ENCODE measurements around the gene RRP36.

DNA sequence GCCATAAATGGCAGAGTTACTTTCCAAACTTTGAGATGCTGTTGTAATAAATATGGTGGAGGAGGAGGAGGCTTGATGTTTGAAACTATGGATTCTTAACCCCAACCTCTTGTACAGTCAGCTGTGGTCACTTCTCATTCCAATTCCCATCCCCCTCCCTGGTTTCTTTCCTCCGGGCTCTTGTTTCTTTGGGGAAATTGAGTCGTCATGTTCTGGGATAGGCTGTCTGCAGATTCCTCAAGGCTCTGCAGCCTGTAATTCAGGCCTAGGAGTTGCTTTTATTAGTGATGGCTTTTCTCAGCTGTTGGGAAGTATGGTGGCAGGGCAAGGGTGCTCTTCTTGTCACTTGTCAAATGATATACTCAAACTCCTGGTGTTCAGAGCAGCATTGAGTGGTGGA is 57.3 kb downstream of the RRP36 start:
- TF ChIP-seq, protein P1, sequence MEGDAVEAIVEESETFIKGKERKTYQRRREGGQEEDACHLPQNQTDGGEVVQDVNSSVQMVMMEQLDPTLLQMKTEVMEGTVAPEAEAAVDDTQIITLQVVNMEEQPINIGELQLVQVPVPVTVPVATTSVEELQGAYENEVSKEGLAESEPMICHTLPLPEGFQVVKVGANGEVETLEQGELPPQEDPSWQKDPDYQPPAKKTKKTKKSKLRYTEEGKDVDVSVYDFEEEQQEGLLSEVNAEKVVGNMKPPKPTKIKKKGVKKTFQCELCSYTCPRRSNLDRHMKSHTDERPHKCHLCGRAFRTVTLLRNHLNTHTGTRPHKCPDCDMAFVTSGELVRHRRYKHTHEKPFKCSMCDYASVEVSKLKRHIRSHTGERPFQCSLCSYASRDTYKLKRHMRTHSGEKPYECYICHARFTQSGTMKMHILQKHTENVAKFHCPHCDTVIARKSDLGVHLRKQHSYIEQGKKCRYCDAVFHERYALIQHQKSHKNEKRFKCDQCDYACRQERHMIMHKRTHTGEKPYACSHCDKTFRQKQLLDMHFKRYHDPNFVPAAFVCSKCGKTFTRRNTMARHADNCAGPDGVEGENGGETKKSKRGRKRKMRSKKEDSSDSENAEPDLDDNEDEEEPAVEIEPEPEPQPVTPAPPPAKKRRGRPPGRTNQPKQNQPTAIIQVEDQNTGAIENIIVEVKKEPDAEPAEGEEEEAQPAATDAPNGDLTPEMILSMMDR (IDR thresholded peaks at IDR 0.05): no peak
- no peak for TF ChIP-seq POLR2A (IDR thresholded peaks at IDR 0.05)
